Measurements from ENCODE around the gene RER1.

RER1 gene

DNA sequence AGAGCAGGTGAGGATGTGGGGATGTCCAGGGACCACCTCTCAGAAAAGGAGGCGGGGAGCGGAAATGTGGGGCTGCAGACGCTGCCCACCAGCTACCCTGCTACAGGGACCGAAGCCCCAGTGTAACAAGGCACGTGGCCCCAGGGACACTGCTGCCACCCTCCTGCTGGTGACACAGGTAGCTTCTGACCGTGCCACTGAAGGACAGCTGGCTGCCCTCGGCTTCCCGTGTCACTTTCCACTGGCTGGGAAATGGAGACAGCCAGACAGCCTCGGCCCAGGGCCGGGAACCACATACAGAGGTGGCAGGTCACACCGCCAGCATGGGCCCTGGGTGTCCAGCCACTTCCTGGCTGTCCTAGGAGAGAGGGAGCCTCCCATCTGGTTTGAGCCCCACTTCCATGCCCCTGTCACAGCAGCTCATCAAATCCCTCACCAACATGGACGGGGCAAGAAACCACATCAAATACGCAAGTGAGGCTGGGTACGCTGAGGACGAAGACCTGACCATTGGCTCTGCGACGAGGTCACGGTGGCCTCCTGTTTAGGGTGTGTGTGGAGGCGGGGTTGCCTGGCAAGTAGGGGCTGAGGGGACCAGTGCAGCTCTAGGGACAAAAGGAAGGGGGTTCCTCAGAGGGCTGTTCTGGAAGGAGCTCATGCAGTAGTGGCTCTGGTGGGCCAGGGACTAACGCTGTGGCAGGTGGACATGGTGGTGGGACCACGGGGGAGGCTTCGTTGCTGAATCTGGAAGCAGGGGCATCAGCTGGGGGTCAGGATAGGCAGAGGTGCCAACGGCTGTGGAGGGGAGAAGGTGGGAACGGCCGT, 15.7 kb downstream of the RER1 start:
- no peak for DNase-seq (ENCODE audit: low read depth)

DNA sequence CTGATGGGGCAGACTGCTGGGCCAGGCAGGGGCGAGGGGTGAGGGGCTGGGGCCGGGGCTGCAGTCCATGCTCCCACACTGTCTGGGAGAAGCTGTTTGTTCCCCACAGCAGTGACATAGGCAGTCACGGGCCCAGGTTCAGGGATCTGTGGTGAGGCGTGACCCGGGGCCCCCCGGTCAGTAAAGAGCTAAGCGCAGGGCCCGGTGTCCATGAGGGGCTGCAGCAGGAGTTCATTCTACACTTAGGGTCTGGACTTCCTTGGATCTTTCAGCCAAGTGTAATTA, 16.3 kb downstream of the RER1 start:
- no peak for DNase-seq (ENCODE audit: low read depth)

DNA sequence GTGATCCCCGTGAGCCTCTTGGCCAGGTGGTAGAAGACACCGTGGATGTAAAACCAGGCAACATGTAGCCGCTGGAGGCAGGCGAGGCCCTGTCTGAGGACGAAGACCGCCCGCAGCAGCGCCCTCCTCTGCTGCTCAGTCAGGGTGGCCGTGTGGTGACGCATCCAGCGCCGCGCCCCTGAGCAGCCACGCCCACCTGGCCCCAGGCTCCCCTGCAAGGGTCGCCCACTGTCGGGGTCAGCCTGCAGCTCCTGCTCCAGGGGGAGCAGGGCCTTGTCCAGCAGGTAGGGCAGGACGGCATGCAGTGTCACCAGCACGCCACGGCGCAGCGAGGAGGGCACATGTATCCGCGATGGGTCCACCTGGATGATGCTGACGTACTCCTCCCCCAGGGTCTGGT, 16.8 kb downstream of the RER1 start:
- no peak for DNase-seq (ENCODE audit: low read depth)

DNA sequence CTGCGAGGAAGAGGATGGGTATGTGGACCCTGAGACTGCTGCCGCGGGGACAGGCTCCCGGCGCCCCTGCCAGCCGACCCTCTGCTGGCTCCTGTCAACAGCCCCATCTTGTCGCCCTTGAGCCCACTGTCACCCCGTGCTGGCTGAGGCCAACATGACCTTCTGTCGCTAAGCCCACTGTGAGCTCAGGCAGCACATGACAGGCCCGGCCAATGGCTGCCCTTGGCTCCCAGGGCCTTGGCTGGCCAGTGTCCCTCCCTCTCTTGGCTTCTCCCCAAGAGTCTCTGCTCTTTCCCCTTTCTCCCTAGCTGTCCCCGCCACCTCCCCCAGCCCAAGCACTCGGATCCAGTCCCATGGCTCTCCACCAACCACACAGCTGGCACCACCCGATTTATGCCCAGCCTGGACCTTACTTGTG, 17.2 kb downstream of the RER1 start:
- no peak for DNase-seq (ENCODE audit: low read depth)

DNA sequence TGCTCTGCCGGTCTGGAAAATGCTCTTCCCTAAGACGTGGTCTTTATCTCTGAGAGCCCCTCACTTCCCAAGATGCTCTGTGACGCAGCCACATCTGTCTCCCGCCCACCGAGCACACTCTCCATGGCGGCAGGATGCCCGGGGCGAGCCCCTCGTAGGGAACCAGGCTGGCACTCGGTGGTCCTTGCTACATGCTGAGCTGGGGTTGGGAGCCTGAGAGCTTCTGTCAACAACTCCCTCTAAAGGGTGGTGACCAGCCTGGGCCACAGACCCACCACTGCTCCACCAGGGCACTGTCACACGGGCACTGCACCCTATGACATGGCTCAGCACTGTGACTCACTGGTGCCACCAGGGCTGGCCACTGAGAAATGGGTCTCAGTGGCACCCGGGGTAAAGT, 18.1 kb downstream of the RER1 start:
- DNase-seq (ENCODE audit: low read depth) = no peak

DNA sequence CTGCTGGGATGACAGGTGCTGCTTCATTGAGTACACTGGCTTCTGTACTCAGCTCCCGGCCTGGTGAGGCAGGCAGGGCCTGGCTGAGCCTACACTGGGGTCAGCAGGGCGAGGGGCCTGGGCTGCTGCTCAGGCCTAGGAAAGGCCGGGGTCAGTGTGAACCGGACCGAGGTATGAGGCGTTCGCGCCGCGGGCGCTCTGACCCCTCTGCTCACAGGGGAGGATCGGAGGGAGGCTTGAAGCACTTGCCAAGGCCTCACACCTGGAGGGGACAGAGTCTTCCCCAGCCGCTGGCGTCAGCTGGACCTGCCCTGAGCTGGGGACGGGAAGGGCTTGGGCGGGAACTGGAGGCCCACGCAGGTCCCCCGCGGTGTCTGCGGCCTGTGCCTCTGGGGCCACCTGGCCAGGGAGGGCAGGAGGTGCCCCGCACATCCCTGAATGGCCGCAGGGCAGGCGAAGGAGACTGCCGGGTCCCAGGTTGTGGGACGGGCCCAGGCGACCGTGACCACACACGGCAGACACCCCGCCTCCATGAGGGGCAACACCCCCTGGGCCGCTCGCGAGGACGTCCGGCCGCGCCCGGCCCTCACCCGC, 20.3 kb downstream of the RER1 start:
- DNase-seq (ENCODE audit: low read depth) = no peak

DNA sequence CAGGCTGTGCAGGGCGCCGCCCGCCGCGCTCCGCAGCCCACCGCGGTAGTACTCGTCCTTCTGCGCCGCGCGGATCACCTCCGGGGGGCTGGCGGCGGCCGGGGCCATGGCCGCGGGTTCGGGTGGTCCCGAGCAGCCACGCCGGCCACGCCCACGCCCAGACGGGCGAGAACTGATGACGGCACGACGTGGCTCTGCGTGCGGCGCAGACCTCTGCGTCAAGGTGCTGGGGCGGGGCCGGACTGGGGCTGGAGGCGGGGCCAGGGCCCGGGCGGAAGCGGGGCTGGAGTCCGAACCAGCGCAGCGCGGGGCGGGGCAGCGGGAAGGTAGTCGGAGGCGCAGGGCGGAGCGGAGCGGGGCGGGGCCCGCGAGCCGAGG, 20.7 kb downstream of the RER1 start, which contains the start of gene PEX10:
PEX10 (minus strand) TSS at position 170 of the 378 bp plus-strand sequence; CDS start at position 108, 62 bp downstream.
- peak; percentile 98 for DNase-seq (ENCODE audit: low read depth)

DNA sequence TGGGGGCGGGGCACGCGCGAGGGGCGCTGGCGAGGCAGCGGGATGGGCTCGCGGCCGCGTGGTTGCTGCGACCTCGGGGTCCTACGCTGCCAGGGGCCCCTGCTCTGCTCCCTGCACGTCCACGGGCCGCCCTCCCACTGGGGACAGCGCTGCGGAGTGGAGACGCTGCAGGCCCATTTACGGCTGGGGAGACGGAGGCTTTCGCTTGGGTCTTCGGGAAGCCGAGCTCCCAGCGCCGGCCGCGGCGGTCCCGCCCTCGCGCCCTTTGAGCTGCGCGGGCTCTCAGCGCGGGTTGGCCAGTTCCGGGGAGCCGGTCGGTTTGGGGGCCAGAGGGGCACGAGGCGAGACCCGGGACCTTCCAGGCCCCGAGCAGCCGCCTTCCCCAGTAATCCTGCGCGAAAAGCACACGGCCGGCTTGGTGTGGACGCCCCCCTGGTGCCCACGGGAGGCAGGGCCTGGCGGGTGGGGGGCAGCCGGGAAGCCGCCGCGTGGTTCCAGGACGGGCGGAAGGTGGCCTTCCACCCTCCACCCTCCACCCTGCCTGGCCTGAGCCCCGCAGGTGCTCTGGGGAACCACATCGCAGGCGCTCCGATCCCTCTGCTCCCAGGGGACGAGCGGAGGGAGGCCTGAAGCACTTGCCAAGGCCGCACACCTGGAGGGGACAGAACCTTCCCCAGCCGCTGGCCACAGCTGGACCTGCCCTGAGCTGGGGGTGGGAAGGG, 21.3 kb downstream of the RER1 start:
- no peak for DNase-seq (ENCODE audit: low read depth)

DNA sequence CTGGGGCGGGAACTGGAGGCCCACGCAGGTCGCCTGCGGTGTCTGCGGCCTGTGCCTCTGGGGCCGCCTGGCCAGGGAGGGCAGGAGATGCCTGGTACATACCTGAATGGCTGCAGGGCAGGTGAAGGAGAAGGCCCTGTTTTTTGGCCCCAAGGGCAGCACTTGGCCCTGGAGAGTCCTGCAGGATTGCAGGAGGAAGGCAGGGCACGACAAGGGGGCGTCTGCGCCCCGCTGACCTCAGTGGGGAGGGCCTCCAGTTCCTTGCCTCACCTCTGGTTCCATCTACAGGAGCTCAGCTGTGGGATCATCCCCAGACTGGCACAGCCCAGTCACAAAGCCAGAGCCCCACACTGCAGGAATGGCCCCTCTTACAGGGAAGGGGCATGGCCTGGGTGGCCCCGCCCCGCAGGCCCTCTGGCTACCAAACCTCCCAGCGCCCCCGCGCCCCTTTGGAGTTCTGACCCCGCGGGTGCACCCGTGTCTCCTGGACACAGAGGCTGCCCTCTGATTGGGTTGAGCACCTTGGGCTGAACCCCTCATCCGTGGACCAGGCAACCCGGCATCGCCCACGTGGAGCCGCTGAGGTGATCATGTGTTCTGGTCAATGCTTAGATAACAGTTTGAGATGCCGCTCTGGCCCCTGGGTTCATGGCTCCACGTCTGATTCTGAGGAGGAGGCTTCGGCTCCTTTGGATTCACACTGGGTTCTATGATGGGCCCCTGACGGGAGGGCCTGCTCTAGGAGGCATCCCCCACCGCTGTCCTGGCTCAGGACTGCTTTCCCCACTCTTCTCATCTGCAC, 22.1 kb downstream of the RER1 start:
- no peak for DNase-seq (ENCODE audit: low read depth)

DNA sequence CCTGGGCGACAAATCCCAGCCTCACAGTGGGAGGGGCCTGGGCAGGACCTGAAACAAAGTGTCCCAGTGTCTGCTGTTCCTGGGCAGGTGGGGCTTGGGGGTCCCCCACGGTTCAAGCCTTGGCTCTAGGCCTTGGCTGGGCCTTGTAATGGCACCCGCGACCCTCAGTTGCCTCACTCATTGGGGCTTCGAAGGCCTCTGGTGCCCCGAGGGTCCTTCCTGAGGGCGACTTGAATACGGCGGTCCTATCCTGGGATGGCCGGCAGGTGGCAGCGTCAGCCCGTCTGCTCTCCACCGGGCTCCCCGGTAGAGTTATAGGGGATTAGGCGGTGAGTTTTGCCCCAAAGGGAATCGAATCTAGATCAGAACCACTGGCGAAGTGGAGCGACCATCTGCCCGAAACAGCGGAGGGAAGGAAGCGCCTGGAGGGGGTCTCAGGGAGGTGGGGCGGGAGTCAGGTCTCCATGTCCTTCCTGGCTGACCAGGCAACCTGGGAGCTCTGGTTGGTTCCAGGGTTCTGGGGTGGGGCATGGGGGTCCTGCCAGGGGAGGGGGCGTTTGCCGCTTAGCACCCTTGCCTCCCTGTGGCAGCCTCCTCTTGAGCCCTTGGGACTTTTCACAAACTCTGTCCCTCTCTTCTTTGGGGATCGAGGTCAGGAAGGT, 22.8 kb downstream of the RER1 start:
- peak; percentile 74 for DNase-seq (ENCODE audit: low read depth)

DNA sequence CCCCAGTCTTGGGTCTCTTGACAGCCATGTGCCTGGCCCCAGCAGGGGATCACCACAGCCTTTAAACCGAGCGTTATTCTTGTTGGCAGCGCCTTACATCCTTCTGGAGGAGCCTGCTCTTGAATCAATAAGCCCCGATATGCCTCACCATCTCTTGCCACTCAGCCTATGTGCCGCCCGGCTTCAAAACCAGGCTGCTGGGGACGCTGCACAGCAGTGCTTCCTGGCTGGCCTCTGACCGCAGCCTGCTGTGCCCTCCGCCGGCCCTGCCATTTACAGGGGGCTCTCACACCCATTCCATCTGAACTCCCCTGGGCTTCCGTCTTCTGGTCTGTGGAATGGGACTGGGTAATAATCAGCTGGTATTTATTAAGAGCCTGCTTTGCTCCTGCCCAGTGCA, 23.7 kb downstream of the RER1 start:
- no peak for DNase-seq (ENCODE audit: low read depth)

DNA sequence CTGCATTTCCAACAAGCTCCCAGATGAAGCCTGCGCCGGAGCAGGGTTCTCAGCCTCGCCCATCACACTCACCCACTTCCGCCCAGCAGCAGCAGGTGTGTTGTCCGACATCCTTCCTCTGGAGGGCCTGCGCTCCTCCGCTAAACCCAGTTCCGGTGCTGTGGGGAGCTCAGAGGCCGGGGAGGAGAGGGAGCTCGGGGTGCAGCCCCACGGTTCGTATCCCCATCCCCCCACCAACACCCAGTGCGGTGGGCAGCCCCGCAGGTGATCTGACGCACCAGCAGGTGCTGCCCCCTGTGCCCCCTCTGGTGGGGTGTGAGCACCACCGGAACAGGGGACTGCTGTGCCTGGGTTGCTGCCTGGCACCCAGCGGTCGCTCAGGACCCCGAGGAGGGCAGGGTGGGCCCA, 24.2 kb downstream of the RER1 start:
- no peak for DNase-seq (ENCODE audit: low read depth)

DNA sequence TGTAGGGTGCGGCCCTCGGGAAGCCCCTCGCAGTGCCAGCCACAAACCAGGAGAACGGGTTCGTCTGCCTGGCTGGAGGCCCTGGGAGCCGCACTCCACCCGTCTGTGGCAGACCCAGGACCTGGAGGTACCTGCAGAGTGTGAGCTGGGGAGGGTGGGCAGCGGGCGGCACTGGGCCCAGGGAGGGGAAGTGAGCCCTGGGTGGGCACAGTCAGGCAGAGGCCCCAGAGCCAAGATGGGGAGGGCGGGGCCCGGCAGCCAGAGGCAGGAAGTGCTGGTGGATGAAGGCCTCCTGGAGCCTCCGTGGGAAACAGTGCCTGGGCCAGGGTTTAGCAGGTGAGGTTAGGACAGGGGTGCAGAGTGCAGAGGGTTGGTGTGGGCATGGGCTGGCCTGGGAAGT, 24.8 kb downstream of the RER1 start:
- no peak for DNase-seq (ENCODE audit: low read depth)

DNA sequence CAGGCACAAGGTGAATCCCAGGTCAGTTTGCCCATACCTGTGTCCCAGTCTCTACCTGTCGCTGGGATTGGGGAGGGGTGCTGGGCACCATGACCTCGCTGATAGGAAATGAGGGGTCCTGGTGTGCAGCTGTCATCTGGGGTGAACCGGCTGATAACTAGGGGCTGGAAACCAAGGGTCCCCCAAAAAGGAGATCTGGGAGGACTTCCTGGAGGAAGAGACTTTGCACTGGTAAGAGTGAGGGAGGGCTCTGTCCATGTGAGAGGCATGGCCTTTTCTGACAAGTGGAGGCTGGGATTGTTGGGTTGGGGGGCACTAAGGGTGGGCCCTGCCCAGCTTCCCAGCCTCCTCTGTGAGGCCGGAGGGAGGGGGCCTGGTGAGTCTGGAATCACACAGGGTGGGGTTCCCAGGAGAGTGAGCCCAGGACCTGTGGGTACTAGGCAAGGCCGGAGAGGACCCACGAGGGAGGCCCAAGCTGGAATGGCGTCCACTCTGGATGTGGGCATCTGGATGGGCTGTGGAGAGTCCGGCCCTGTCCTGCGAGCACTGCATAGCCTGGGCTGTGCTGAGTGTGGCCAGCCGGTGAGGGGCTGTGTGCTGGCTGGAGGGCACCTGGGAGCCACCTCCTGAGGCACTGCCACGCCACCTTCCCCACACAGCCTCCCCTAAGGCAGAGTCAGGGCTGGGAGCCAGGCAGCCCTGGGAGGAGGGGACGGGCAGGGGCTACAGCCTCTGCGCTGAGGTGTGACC, 25.6 kb downstream of the RER1 start:
- no peak for DNase-seq (ENCODE audit: low read depth)

DNA sequence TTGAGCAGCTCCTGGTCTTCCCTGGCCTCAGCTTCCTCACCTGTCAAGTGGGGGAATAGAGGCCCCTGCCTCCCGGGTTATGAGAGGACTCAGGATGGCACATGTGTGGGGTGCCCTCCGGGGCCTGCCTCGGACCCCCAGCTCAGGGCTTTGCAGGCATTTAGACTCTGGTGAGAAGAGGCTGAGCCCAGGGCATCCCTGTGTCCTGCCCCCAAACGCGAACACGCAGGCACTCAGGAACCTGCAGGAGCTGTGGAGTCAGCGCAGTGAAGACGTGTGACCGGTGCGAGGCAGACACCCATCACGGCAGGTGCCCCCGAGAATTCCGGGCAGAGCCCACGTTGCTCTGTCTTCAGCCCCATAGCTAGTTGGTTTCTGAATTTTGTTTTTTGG, 26.2 kb downstream of the RER1 start:
- no peak for DNase-seq (ENCODE audit: low read depth)

DNA sequence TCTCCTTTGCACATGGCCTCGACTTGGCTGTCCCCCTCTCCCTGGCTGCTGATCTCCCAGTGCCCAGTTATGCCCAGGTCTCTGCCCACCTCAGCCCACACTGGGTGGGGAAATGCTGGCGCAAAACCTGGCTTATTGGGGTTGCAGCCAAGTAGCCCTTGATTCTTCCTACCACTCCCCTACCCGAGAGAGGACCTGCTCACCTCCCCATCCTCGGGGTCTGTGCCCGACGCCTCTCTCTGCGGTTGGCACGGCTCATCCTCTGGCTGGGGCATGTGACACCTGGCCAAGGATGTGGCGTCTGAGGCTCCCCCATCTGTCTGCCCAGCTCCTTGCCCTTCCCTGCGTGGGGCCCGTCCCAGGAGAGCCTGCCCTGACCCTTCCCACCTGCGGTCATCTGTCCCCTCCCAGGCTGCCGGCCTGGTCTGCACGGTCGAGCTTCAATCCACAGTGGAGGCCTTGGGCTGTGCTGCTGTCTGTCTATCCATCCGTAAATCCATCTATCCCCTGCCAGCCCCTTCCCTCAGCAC, 27.2 kb downstream of the RER1 start:
- DNase-seq (ENCODE audit: low read depth) = no peak

DNA sequence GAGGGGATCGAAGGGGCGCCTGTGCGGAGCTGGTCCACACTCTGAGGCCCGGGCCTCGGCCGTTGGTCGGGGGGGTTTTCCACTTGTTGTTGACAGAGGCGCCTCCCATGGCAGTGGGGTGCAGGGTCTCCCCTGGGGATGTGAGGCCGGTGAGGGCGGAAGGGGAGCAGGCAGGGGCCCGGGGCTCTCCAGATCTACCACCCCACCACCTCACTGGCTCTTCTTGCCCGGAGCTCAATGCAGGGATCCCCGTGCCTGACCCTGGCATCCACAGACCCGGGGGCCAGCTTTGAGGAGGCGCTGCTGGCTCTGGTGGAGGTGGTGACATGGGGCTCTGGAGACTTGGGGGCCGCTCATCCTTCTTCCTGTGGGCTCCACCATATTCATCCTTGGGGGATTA, 27.8 kb downstream of the RER1 start:
- no peak for DNase-seq (ENCODE audit: low read depth)

DNA sequence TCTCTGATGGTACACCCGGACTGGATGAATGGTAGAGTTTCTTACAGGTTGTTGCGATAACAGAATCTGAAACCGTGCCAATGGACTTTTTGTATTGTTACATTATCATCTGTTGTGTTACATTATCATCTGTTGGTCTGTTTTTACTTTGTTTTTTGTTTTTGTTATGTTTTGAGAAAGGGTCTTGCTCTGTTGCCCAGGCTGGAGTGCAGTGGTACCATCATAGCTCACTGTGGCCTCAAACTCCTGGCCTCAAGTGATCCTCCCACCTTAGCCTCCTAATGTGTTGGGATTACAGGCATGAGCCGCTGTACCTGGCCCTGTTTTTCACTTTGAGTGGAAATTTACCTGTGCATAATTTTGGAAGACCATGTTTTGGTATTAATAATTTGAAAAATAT, 30.9 kb downstream of the RER1 start:
- no peak for DNase-seq (ENCODE audit: low read depth)

DNA sequence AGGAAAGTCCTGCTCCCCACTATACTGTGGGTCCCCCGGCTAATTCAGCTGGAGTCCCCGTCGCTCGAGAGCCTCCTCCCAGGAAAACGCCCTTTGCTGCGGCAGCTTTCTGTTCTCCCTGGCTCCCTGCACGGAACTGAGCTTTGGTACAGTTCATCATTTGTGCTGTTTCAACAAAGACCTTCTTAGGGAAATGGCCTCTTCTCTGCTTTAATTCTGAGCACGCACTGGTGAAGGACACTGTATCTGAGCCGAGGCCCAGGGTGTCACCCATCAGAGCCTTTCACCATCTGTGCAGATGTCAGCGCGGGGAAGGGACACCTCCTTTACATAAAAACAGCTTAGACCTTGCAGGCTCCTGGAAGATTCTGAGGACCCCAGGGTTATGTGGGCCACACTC, 34.3 kb downstream of the RER1 start:
- DNase-seq (ENCODE audit: low read depth) = no peak

DNA sequence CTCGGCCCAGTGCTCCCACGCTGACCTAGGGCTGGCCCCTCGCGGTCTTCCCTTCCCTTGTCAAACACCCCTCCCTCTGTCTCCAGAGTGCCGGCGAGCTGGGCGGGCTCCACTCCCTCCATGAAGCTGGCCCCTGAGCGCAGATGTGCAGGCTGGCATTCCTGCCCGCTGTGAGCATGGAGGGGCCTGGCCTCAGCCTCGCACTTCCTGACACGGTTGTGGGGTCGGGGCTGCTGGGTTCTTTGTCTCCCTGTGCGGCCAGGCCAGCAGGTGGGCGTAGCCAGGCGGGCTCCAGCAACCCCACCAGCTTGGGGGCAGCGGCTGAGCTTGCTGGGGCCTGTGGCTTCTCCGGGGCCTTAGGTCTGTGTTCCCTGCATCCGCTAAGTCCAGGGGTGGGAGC, 34.9 kb downstream of the RER1 start:
- no peak for DNase-seq (ENCODE audit: low read depth)

DNA sequence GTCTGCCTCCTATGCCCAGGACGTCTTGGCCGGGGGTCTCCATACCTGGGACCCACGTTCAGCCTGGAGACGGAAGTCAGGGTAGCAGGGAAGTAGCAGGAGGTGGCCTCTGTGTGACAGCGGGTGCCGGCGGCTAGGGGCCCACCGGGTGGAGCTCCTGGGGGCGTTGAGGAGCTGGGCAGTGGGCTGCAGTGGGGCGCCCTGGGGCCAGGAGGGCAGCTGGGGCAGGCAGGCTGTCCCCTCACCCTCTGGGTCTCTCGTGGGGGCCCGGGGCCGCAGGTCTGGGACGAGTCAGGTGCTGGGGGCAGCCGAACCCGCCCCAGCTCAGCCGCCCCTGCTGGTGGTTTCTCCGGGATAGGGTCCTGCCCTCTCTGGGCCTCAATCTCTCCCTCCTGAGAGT, 35.4 kb downstream of the RER1 start:
- DNase-seq (ENCODE audit: low read depth) = no peak
